Activated CD8-positive, alpha-beta memory T cell treated with anti-CD3 and anti-CD28 coated beads, Interleukin-2, amount 10 ng/mL, durations not matched to agents 7 days and 5 days (primary cell): Measurements from ENCODE around the gene MTRF1L. TPM values are rescaled to one million over a fixed set of nuclear protein-coding genes. Genes with fewer than 3 reads are reported as not detected.

Source experiments
- ATAC-seq: fragments of 150-1000 bp; cut with Tn5 transposase; one replicate; pipeline ENCODE4 v1.10.0; 2021; ENCODE audit warnings: moderate library complexity
- CTCF ChIA-PET: fragments of 350-600 bp; sonication (Branson Sonifier 250); formaldehyde crosslinking; loops from one replicate; lab custom pipeline; 2021; ENCODE audit warnings: antibody characterized with exemption; lab: Charles Lee
- DNase-seq: peaks from one replicate; pipeline ENCODE4 v3.0.0-alpha.2; 2020
- H3K27ac Mint-ChIP-seq: one replicate; pipeline ENCODE4 v1.8.0; 2021; ENCODE audit warnings: mild to moderate bottlenecking, mixed read lengths
- H3K27me3 Mint-ChIP-seq: one replicate; pipeline ENCODE4 v1.8.0; 2021; ENCODE audit warnings: mixed read lengths
- H3K36me3 Mint-ChIP-seq: one replicate; pipeline ENCODE4 v1.8.0; 2021; ENCODE audit warnings: mild to moderate bottlenecking, mixed read lengths
- H3K4me1 Mint-ChIP-seq: one replicate; pipeline ENCODE4 v1.8.0; 2021; ENCODE audit warnings: mixed read lengths
- H3K4me3 Mint-ChIP-seq: one replicate; pipeline ENCODE4 v1.8.0; 2021; ENCODE audit warnings: mild to moderate bottlenecking, moderate library complexity, mixed read lengths
- H3K9me3 Mint-ChIP-seq: one replicate; pipeline ENCODE4 v1.8.0; 2022; ENCODE audit warnings: low read depth, mixed read lengths
- total RNA-seq, 2 experiments: library from RNA; stranded (reverse); gene quantifications; one replicate each; pipeline ENCODE4 v1.2.3, GENCODE V29; 2021

Gene MTRF1L
- total RNA-seq, 2 experiments from 2014 or later = 15.5 to 23.1 TPM

DNA sequence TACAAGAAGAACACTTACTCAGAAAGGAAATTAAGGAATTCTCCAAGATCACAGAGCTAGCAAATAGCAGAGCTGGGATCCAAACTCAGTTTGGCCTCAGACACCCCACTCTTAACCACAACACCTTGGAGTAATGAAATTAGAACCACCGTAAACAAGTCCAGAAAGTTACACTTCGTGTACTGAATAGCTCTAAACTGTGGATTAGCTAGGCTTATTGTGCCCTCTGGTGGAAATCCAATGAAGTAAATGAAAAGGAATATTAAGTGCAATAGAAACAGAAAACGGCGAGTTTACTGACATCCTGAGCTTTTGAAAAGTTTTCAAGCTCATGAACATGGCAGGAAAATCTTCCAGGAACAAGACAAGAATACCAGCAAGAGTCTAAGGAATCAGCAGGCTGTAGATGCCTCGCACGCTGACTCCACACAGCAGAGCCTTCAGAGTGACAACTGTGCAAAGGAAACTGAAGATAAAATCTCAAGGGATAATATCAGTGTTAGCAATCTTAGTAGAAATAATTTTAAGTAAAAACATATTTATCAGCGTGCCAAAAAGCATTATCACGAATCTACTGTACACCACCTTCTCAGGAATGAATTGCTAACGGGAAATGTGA is 54.2 kb downstream of the MTRF1L start:
- ATAC-seq (peak; percentile 69), DNase-seq (no peak)
- CTCF ChIA-PET = interaction anchor here (0.7 to 1.7 kb wide), 18 partner anchors 9 to 465 kb away, joined by 3 to 13 read pairs (median 3); partner anchors contain the start of gene VIP
- H3K27me3 Mint-ChIP-seq = peaks cover 22% of the 10 kb centered on the region
- H3K4me1 Mint-ChIP-seq = peaks cover 9% of the 10 kb centered on the region
- H3K36me3 Mint-ChIP-seq = no peaks in the 10 kb centered on the region
- no peaks in the 10 kb centered on the region for H3K9me3 Mint-ChIP-seq
- no peak overlapping the region for H3K4me3 Mint-ChIP-seq
- no peak overlapping the region for H3K27ac Mint-ChIP-seq

DNA sequence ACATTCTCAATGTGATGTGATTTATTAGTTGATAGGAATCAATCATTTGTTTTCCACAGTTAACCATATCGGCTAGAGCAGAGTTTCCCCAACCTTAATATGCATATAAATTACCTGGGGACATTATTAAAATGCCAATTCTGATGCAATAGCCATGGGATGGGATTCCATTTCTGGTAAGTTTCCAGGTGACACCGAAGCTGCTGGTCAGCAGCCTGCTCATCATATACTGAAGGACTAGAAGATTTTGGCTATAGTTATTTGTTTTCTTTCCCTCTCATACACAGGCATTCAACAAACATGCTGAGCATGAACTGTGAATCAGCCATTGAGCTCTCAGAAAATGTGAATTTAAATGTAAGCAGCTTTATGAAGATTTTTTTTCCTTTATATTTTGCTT is 55.5 kb downstream of the MTRF1L start:
- DNase-seq = no peak
- no peak overlapping the region for H3K27ac Mint-ChIP-seq
- H3K9me3 Mint-ChIP-seq = no peaks in the 10 kb centered on the region
- ATAC-seq = no peak
- no peaks in the 10 kb centered on the region for H3K36me3 Mint-ChIP-seq
- peaks cover 20% of the 10 kb centered on the region for H3K27me3 Mint-ChIP-seq
- H3K4me3 Mint-ChIP-seq = no peak overlapping the region
- H3K4me1 Mint-ChIP-seq = peaks cover 8% of the 10 kb centered on the region
- CTCF ChIA-PET = interaction anchor here (1.1 to 1.7 kb wide), 4 partner anchors 39 to 81 kb away, joined by 3 to 6 read pairs (median 4); no protein-coding TSS in a partner anchor

DNA sequence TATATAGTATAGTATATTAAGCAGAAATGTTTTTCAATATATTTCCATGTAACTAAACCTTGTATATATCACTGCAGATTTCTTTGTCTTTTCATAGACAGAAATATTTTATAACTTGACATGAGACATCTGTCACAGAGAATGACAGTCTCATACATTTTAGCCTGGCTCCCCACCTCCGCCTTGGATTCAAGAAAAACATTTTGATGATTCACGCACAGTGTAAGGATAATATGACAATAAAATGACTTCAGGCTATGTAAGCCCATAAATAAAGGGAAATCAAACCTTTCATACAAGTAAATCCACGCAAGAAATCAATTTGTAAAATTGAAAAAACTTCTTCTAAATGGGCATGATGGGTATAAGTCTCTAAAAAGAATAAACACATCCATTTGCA is 56.0 kb downstream of the MTRF1L start:
- CTCF ChIA-PET = interaction anchor here (1.1 kb wide), 1 partner anchor 80 kb away, joined by 3 read pairs; no protein-coding TSS in a partner anchor
- ATAC-seq = no peak
- no peak overlapping the region for H3K4me3 Mint-ChIP-seq
- no peak overlapping the region for H3K27ac Mint-ChIP-seq
- DNase-seq = no peak
- H3K4me1 Mint-ChIP-seq = peaks cover 6% of the 10 kb centered on the region
- peaks cover 20% of the 10 kb centered on the region for H3K27me3 Mint-ChIP-seq
- no peaks in the 10 kb centered on the region for H3K36me3 Mint-ChIP-seq
- no peaks in the 10 kb centered on the region for H3K9me3 Mint-ChIP-seq

DNA sequence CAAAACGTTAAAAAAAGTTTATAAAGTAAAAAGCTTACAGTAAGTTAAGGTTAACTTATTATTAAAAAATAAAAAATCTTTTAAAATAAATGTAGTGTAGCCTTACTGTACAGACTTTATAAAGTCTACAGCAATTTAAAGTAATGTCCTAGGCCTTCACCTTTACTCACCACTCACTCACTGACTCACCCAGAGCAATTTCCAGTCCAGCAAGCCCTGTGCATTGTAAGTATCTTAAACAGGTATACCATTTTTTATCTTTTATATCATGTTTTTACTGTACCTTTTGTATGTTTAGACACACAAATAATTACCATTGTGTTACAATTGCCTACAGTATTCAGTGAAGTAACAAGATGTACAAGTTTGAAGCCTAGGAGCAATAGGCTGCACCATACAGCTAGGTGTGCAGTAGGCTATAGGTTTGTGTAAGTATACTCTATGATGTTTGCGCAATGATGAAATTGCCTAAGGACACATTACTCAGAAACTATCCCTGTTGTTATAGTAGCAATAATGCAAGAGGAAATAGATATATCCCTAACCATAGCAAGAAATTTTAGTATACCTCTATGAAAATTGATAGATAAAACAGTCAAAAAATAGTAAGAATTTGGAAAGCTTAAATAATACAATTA is 59.1 kb downstream of the MTRF1L start:
- Mint-ChIP-seq H3K9me3 (no peaks in the 10 kb centered on the region), H3K27me3 (peaks cover 18% of the 10 kb centered on the region), H3K27ac (no peak overlapping the region), H3K4me1 (peaks cover 6% of the 10 kb centered on the region), H3K4me3 (no peak overlapping the region), H3K36me3 (no peaks in the 10 kb centered on the region)
- ATAC-seq (no peak), DNase-seq (no peak)
- CTCF ChIA-PET = no interaction called here

DNA sequence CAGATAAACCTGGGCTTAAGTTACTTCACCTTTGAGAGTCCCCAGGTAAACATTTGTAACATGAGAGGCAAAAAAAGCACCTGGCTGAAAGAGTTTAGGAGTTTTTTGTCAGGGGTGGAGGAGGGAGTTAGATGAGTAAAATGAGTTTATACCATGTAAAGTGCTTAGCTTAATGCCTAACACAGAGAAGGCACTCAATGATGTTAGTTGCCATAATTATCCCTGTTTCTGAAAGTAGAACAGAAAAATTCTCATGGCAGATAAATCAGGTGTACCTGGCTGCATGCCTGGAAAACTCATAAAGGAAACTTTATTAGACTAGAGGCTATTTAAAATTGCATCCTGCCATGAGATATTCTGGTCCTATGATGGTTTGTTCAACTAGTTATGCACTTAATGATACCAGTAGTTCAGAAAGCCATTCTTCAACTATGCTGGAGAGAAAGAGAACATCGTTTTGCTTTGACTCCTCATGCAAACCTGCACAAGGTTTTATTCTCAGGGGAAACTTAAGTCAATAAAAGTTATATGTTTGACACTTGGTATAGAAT is 60.1 kb downstream of the MTRF1L start:
- Mint-ChIP-seq H3K27me3 (peaks cover 18% of the 10 kb centered on the region), H3K36me3 (no peaks in the 10 kb centered on the region), H3K4me3 (no peak overlapping the region), H3K9me3 (no peaks in the 10 kb centered on the region), H3K27ac (no peak overlapping the region), H3K4me1 (no peaks in the 10 kb centered on the region)
- no peak for DNase-seq
- CTCF ChIA-PET = no interaction called here
- no peak for ATAC-seq

DNA sequence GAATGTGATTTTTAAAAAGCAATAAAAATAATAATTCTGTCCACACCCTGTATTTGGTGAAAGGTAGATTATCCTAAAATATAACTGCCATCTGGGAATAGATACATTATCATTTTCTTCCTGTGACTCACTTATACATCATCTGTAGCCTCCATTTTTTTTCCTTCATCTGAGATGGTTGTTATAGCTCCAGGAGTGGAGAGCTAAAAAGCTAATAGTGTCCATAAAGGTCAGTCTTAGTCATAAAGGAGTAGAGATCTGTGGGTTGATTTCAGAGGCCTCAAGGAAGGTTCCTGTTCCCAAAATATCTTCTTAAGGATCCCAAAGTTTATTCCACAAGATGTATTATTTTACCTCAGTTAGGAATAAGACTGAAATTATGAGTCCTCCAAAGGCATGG is 60.8 kb downstream of the MTRF1L start:
- CTCF ChIA-PET = no interaction called here

More for the DNA sequence above, 60.8 kb downstream of the MTRF1L start:
- Mint-ChIP-seq H3K36me3 (no peaks in the 10 kb centered on the region), H3K27ac (no peak overlapping the region), H3K4me1 (no peaks in the 10 kb centered on the region), H3K27me3 (peaks cover 14% of the 10 kb centered on the region), H3K4me3 (no peak overlapping the region), H3K9me3 (no peaks in the 10 kb centered on the region)
- DNase-seq (no peak), ATAC-seq (no peak)

Other genes with a start within 250 kb of the MTRF1L start
- 10 to 100 TPM; 62.1 to 73.5 TPM for gene FBXO5, start 19.7 kb downstream of the MTRF1L start, total RNA-seq
- not detected for gene RGS17, start 128.6 kb upstream of the MTRF1L start, total RNA-seq